DOHH2 (cell line): Measurements from ENCODE around the gene MTCL1.

ENCODE experiments used
- CTCF ChIP-seq: fragments of 200-600 bp; sonication (generic); IDR thresholded peaks from one replicate; pipeline ENCODE4 v1.5.1; 2014; ENCODE audit warnings: antibody characterized with exemption, mild to moderate bottlenecking, low read depth, low read length; ENCODE audit not compliant: poor library complexity, severe bottlenecking
- EZH2phosphoT487 ChIP-seq: fragments of 200-600 bp; sonication (generic); IDR thresholded peaks from 2 replicates; pipeline ENCODE4 v1.6.1; 2017; ENCODE audit warnings: borderline replicate concordance, mild to moderate bottlenecking, antibody characterized with exemption, low read length, moderate library complexity, mixed read lengths

GRCh38 chr18:8726281-8726680, 20.9 kb downstream of the MTCL1 start:
- TF ChIP-seq CTCF (no peak), EZH2phosphoT487 (no peak)
